A549 (cell line): ENCODE results near the gene SLC9A6. TPM values are rescaled to one million over a fixed set of nuclear protein-coding genes. Genes with fewer than 3 reads are reported as not detected.

Experiments used
- ATAC-seq, 2 experiments: fragments of 200-7000 bp in 1 of 2; fragments of >200 bp in 1 of 2; cut with Nextera tagmentation in 1 of 2; cut with Tn5 transposase in 1 of 2; 3 replicates each; pipeline versions ENCODE4 v1.8.0 to v1.9.1; 2018 to 2020; ENCODE audit warnings: mild to moderate bottlenecking in 1 of 2, moderate library complexity in 1 of 2
- CTCF ChIA-PET: fragments of 300-600 bp; sonication (Branson Sonifier 250); formaldehyde crosslinking; extraction: SDS; loops from one replicate; lab custom pipeline; 2021; ENCODE audit warnings: antibody characterized with exemption, inconsistent platforms; lab: Yijun Ruan, JAX
- POLR2A ChIA-PET: fragments of 350-600 bp; formaldehyde crosslinking; extraction: SDS; loops from one replicate; lab custom pipeline; 2021; ENCODE audit warnings: antibody characterized with exemption, inconsistent platforms; lab: Yijun Ruan, JAX
- DNase-seq, 2 experiments: peaks; one replicate each; pipeline versions ENCODE4 v3.0.0 to v3.0.0-alpha.2; 2011 to 2016; ENCODE audit warnings: low read depth in 1 of 2, low spot score in 1 of 2
- FAIRE-seq: peaks from 2 replicates; lab custom pipeline; 2011; peaks lifted over from hg19 to GRCh38; lab: Jason Lieb, UNC
- H3K27ac ChIP-seq, 2 experiments: fragments of >200 bp; sonication (Bioruptor Twin); formaldehyde crosslinking; 3 replicates each; pipeline ENCODE4 v1.5.1; 2016 to 2017
- H3K4me1 ChIP-seq: fragments of >200 bp; sonication (Bioruptor Twin); formaldehyde crosslinking; 3 replicates; pipeline ENCODE4 v1.6.1; 2016
- H3K4me2 ChIP-seq: fragments of >200 bp; sonication (Bioruptor Twin); formaldehyde crosslinking; 3 replicates; pipeline ENCODE4 v1.6.1; 2016
- H3K4me3 ChIP-seq: fragments of >200 bp; sonication (Bioruptor Twin); formaldehyde crosslinking; 3 replicates; pipeline ENCODE4 v1.5.1; 2016
- H3K9me3 ChIP-seq: fragments of >200 bp; sonication (Bioruptor Twin); formaldehyde crosslinking; 3 replicates; pipeline ENCODE4 v1.6.1; 2016
- CBX2 ChIP-seq: fragments of 200-600 bp; sonication (generic); IDR thresholded peaks from 2 replicates; pipeline ENCODE4 v1.6.1; 2016; ENCODE audit warnings: low read depth, mild to moderate bottlenecking, borderline replicate concordance
- CEBPB ChIP-seq, 2 experiments: fragments of >200 bp in 1 of 2; sonication (Bioruptor Twin) in 1 of 2; formaldehyde crosslinking in 1 of 2; IDR thresholded peaks; 2 replicates each; pipeline ENCODE4 v1.6.1; 2012 to 2016
- CHD4 ChIP-seq: fragments of 200-600 bp; sonication (generic); IDR thresholded peaks from 2 replicates; pipeline ENCODE4 v1.6.1; 2016; ENCODE audit warnings: antibody characterized with exemption, mild to moderate bottlenecking, borderline replicate concordance
- FOSL2 ChIP-seq, 2 experiments: fragments of 450-650 bp in 1 of 2; fragments of >200 bp in 1 of 2; sonication (Bioruptor Twin) in 1 of 2; formaldehyde crosslinking; IDR thresholded peaks; 2 replicates each; pipeline versions ENCODE4 v1.5.0 to v1.6.1; 2016 to 2020; ENCODE audit warnings: mild to moderate bottlenecking in 1 of 2, moderate library complexity in 1 of 2
- HOXB13 ChIP-seq: fragments of 250-450 bp; sonication (Bioruptor Pico); IDR thresholded peaks from 2 replicates; pipeline ENCODE4 v1.5.0; 2020; ENCODE audit warnings: low read depth, mild to moderate bottlenecking, moderate library complexity
- JUN ChIP-seq, 2 experiments: fragments of >200 bp; sonication (Bioruptor Twin); formaldehyde crosslinking; IDR thresholded peaks; 2 replicates in 1 of 2; 3 replicates in 1 of 2; pipeline ENCODE4 v1.6.1; 2016 to 2017
- JUNB ChIP-seq: fragments of >200 bp; sonication (Bioruptor Twin); formaldehyde crosslinking; IDR thresholded peaks from 2 replicates; pipeline ENCODE4 v1.6.1; 2016
- KDM1A ChIP-seq: fragments of 200-600 bp; sonication (generic); IDR thresholded peaks from 2 replicates; pipeline ENCODE4 v1.6.1; 2016; ENCODE audit warnings: low read depth, mild to moderate bottlenecking
- KDM5A ChIP-seq: fragments of 200-600 bp; sonication (generic); IDR thresholded peaks from 2 replicates; pipeline ENCODE4 v1.6.1; 2016; ENCODE audit warnings: antibody characterized with exemption, mild to moderate bottlenecking
- MAFK ChIP-seq: fragments of 450-650 bp; IDR thresholded peaks from 2 replicates; pipeline ENCODE4 v1.6.1; 2014; ENCODE audit not compliant: partially characterized antibody
- MYC ChIP-seq: IDR thresholded peaks from 2 replicates; pipeline ENCODE4 v1.6.1; 2012; ENCODE audit warnings: mild to moderate bottlenecking, inconsistent platforms, low read length, improper control_type of control experiment, borderline replicate concordance
- NR3C1 ChIP-seq: fragments of >200 bp; sonication (Bioruptor Twin); formaldehyde crosslinking; IDR thresholded peaks from 3 replicates; pipeline ENCODE4 v1.6.1; 2017
- POLR2A ChIP-seq: IDR thresholded peaks from 2 replicates; pipeline ENCODE4 v1.6.1; 2012; ENCODE audit warnings: mild to moderate bottlenecking, low read length
- RCOR1 ChIP-seq: fragments of 150-350 bp; IDR thresholded peaks from 2 replicates; pipeline ENCODE4 v1.6.1; 2014; ENCODE audit warnings: antibody characterized with exemption, low read length, low read depth
- RNF2 ChIP-seq: fragments of 200-600 bp; sonication (generic); IDR thresholded peaks from 2 replicates; pipeline ENCODE4 v1.6.1; 2016; ENCODE audit warnings: low read depth, mild to moderate bottlenecking, antibody characterized with exemption, moderate library complexity, borderline replicate concordance
- SREBF2 ChIP-seq: fragments of 450-650 bp; IDR thresholded peaks from 2 replicates; pipeline ENCODE4 v1.6.1; 2014; ENCODE audit warnings: mild to moderate bottlenecking, moderate library complexity
- TFCP2L1 ChIP-seq: fragments of 250-450 bp; sonication (Bioruptor Pico); IDR thresholded peaks from 2 replicates; pipeline ENCODE4 v1.5.0; 2021; ENCODE audit warnings: mild to moderate bottlenecking
- ZSCAN20 ChIP-seq: fragments of 250-450 bp; sonication (Bioruptor Pico); IDR thresholded peaks from 2 replicates; pipeline ENCODE4 v1.8.0; 2022; ENCODE audit warnings: mild to moderate bottlenecking, moderate library complexity
- WGBS: methylation state at CpG from one replicate; pipeline ENCODE4 v1.1.6; 2017; ENCODE audit errors: missing lambda C conversion rate; 5-methylcytosine and 5-hydroxymethylcytosine counted together
- polyA plus RNA-seq, 4 experiments: library from polyadenylated mRNA; depleted of rRNA in 3 of 4; stranded (reverse); fragments of >200 nt; fragmentation: RNase III in 1 of 4; extraction: RNeasy Plus Mini Kit Qiagen cat#74134 plus additional on column Dnase treatment in 1 of 4; gene quantifications; 2 replicates in 3 of 4; 3 replicates in 1 of 4; pipeline ENCODE4 v1.2.3, GENCODE V29; 2011 to 2017
- TF ChIP-seq, protein P1 (sequence below): fragments of 250-450 bp; sonication (Bioruptor Pico); IDR thresholded peaks from 2 replicates; pipeline ENCODE4 v1.5.0; 2020; ENCODE audit warnings: low read depth, mild to moderate bottlenecking, moderate library complexity
- TF ChIP-seq, protein P2 (sequence below): fragments of 200-600 bp; sonication (generic); IDR thresholded peaks from 2 replicates; pipeline ENCODE4 v1.6.1; 2016; ENCODE audit warnings: antibody characterized with exemption, mild to moderate bottlenecking, moderate library complexity
- TF ChIP-seq, protein P3 (sequence below): fragments of >200 bp; sonication (Bioruptor Twin); formaldehyde crosslinking; IDR thresholded peaks from 3 replicates; pipeline ENCODE4 v1.6.1; 2016
- TF ChIP-seq, protein P4 (sequence below): IDR thresholded peaks from 2 replicates; pipeline ENCODE4 v1.6.1; 2012
- TF ChIP-seq, protein P5 (sequence below): fragments of >200 bp; sonication (Bioruptor Twin); formaldehyde crosslinking; IDR thresholded peaks from 2 replicates; pipeline ENCODE4 v1.6.1; 2016
- TF ChIP-seq, protein P6 (sequence below): IDR thresholded peaks from 2 replicates; pipeline ENCODE4 v1.6.1; 2012; ENCODE audit warnings: low read depth, borderline replicate concordance
- TF ChIP-seq, protein P7 (sequence below): fragments of >200 bp; sonication (Bioruptor Twin); formaldehyde crosslinking; IDR thresholded peaks from 3 replicates; pipeline ENCODE4 v1.5.1; 2016

The SLC9A6 gene
- polyA plus RNA-seq, 2 of the 4 experiments (the other 2 are of a cell fraction), result 12.2 to 15.6 TPM

DNA sequence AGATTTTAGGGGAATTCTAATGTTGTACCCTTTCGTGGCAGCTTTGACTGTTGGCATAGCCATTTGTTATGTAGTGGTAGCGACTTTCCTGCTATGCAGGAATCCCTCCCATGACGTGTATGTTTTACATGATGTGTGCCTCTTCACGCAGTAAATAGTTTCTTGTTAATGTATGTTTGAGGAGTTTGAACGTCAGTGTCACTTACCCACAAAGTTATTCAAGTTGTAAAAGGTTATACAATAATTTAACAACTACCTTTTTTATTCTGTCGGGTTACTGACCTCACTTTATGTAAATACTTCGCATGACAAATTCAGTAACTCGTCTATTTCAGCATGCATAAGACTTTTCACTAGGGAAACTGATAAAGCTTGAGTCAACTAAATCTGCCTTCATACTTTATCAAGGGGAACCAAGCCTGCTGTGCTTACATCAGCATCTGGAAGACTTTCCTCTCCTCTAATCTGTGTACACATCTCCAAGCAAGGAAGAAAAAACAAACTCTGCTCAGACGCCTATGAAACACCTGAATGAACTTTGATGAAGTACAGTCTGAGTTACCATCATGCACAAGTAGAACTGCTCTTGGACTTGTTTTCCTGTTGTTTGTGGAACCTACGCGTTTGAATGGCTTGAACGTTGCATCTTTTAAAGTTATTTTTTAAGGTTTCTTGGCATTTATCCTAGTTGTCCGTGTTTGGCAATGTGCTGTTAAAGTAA, 61.2 kb downstream of the SLC9A6 start:
- FAIRE-seq (peak; percentile 96), DNase-seq (no peak), ATAC-seq (no peak)
- Histone ChIP-seq H3K9me3 (no peaks in the 10 kb centered on the region), H3K27ac (no peak overlapping the region), H3K4me2 (no peak overlapping the region), H3K4me3 (no peak overlapping the region), H3K4me1 (no peaks in the 10 kb centered on the region)
- POLR2A ChIA-PET, result no interaction called here
- CTCF ChIA-PET, result no interaction called here
- TF ChIP-seq FOSL2 (IDR thresholded peaks at IDR 0.05) (no peak), FOSL2 (CRISPR knock-in tag; IDR thresholded peaks at IDR 0.05) (no peak), RNF2 (no peak), KDM5A (no peak), SREBF2 (no peak), HOXB13 (no peak), ZSCAN20 (CRISPR knock-in tag) (no peak), NR3C1 (no peak), CBX2 (no peak), JUN (IDR thresholded peaks at IDR 0.05) (no peak), MAFK (no peak), POLR2A (no peak), RCOR1 (no peak), CHD4 (no peak), TFCP2L1 (CRISPR knock-in tag) (no peak)
- TF ChIP-seq, protein P1, sequence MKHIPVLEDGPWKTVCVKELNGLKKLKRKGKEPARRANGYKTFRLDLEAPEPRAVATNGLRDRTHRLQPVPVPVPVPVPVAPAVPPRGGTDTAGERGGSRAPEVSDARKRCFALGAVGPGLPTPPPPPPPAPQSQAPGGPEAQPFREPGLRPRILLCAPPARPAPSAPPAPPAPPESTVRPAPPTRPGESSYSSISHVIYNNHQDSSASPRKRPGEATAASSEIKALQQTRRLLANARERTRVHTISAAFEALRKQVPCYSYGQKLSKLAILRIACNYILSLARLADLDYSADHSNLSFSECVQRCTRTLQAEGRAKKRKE, result no peak
- TF ChIP-seq, protein P2, sequence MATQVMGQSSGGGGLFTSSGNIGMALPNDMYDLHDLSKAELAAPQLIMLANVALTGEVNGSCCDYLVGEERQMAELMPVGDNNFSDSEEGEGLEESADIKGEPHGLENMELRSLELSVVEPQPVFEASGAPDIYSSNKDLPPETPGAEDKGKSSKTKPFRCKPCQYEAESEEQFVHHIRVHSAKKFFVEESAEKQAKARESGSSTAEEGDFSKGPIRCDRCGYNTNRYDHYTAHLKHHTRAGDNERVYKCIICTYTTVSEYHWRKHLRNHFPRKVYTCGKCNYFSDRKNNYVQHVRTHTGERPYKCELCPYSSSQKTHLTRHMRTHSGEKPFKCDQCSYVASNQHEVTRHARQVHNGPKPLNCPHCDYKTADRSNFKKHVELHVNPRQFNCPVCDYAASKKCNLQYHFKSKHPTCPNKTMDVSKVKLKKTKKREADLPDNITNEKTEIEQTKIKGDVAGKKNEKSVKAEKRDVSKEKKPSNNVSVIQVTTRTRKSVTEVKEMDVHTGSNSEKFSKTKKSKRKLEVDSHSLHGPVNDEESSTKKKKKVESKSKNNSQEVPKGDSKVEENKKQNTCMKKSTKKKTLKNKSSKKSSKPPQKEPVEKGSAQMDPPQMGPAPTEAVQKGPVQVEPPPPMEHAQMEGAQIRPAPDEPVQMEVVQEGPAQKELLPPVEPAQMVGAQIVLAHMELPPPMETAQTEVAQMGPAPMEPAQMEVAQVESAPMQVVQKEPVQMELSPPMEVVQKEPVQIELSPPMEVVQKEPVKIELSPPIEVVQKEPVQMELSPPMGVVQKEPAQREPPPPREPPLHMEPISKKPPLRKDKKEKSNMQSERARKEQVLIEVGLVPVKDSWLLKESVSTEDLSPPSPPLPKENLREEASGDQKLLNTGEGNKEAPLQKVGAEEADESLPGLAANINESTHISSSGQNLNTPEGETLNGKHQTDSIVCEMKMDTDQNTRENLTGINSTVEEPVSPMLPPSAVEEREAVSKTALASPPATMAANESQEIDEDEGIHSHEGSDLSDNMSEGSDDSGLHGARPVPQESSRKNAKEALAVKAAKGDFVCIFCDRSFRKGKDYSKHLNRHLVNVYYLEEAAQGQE, result no peak
- TF ChIP-seq, protein P3, sequence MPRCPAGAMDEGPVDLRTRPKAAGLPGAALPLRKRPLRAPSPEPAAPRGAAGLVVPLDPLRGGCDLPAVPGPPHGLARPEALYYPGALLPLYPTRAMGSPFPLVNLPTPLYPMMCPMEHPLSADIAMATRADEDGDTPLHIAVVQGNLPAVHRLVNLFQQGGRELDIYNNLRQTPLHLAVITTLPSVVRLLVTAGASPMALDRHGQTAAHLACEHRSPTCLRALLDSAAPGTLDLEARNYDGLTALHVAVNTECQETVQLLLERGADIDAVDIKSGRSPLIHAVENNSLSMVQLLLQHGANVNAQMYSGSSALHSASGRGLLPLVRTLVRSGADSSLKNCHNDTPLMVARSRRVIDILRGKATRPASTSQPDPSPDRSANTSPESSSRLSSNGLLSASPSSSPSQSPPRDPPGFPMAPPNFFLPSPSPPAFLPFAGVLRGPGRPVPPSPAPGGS, result no peak
- 84% methylated on average over 13 of the region's 13 CpGs for WGBS

DNA sequence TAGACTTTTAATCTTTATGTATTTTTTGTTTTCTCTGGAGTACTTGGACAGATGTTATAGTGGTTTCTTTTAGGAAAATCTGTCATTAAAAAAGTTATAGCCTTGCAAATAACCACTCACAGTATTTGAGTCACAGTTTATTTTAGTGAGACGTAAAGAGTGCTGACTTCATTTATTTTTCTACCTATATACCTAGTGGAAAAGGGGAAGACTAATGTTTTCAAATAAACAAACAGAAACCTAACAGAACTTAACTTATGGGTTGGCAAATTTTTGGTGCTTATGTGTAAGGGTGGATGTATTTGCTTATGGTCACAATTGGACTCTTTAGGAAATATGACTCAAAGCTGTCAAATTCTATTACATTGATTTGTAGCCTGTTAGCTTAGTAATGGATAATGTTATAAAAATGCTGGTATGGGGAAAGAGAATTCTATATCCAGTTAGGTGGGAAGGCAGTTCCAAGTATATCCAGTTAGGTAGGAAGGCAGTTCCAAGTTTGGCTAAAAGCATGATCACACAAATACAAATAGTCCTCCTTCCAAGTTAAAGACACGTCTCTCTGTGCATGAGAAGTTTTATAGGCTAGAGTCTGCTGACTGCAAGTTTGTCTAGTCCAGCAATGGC, 61.9 kb downstream of the SLC9A6 start:
- ATAC-seq (no peak), DNase-seq (no peak), FAIRE-seq (no peak)
- H3K4me3 ChIP-seq, result no peak overlapping the region
- 80% methylated on average over 2 of the region's 2 CpGs for WGBS
- no peaks in the 10 kb centered on the region for H3K9me3 ChIP-seq
- H3K4me2 ChIP-seq, result no peak overlapping the region
- CTCF ChIA-PET, result no interaction called here
- H3K4me1 ChIP-seq, result no peaks in the 10 kb centered on the region
- no peak overlapping the region for H3K27ac ChIP-seq
- TF ChIP-seq, protein P4, sequence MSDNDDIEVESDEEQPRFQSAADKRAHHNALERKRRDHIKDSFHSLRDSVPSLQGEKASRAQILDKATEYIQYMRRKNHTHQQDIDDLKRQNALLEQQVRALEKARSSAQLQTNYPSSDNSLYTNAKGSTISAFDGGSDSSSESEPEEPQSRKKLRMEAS, result no peak
- TF ChIP-seq CEBPB (IDR thresholded peaks at IDR 0.05) (no peak), KDM1A (no peak), MYC (no peak), JUNB (no peak)
- TF ChIP-seq, protein P5, sequence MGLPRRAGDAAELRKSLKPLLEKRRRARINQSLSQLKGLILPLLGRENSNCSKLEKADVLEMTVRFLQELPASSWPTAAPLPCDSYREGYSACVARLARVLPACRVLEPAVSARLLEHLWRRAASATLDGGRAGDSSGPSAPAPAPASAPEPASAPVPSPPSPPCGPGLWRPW, result no peak
- TF ChIP-seq, protein P1, result no peak
- TF ChIP-seq, protein P6, sequence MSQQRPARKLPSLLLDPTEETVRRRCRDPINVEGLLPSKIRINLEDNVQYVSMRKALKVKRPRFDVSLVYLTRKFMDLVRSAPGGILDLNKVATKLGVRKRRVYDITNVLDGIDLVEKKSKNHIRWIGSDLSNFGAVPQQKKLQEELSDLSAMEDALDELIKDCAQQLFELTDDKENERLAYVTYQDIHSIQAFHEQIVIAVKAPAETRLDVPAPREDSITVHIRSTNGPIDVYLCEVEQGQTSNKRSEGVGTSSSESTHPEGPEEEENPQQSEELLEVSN, result no peak
- TF ChIP-seq, protein P7, sequence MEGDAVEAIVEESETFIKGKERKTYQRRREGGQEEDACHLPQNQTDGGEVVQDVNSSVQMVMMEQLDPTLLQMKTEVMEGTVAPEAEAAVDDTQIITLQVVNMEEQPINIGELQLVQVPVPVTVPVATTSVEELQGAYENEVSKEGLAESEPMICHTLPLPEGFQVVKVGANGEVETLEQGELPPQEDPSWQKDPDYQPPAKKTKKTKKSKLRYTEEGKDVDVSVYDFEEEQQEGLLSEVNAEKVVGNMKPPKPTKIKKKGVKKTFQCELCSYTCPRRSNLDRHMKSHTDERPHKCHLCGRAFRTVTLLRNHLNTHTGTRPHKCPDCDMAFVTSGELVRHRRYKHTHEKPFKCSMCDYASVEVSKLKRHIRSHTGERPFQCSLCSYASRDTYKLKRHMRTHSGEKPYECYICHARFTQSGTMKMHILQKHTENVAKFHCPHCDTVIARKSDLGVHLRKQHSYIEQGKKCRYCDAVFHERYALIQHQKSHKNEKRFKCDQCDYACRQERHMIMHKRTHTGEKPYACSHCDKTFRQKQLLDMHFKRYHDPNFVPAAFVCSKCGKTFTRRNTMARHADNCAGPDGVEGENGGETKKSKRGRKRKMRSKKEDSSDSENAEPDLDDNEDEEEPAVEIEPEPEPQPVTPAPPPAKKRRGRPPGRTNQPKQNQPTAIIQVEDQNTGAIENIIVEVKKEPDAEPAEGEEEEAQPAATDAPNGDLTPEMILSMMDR, result no peak
- TF ChIP-seq, all 56 proteins: peak for 0
- POLR2A ChIA-PET, result no interaction called here
